PC-3 (cell line): ENCODE results near the gene ZMIZ2. TPM values are rescaled to one million over a fixed set of nuclear protein-coding genes. Genes with fewer than 3 reads are reported as not detected.
"Not testable (repeated sequence)": the region's sequence is repeated elsewhere in the genome, so short reads cannot be mapped to it uniquely, and the experiment has no call there.

Experiments
- ATAC-seq: fragments of 200-7000 bp; cut with Tn5 transposase; 2 replicates; pipeline ENCODE4 v1.9.1; 2020; ENCODE audit warnings: mild to moderate bottlenecking, moderate library complexity
- BruUV-seq: library from RNA; stranded (reverse); fragments of 400-500 nt; replicated peaks from 2 replicates; lab custom pipeline; 2021; lab: Mats Ljungman, UMichigan
- CTCF ChIA-PET: fragments of 300-600 bp; sonication (Branson Sonifier 250); formaldehyde crosslinking; loops from one replicate; lab custom pipeline; 2022; ENCODE audit warnings: antibody characterized with exemption; lab: Charles Lee
- POLR2A ChIA-PET: fragments of 300-600 bp; sonication (Branson Sonifier 250); formaldehyde crosslinking; loops from one replicate; lab custom pipeline; 2022; ENCODE audit warnings: antibody characterized with exemption; ENCODE audit not compliant: unreplicated experiment; lab: Charles Lee
- DNase-seq: peaks from one replicate; pipeline ENCODE4 v3.0.0-alpha.2; 2015
- H2AFZ ChIP-seq: fragments of 300-600 bp; sonication (generic); 2 replicates; pipeline ENCODE4 v1.6.0; 2016; ENCODE audit warnings: antibody characterized with exemption, low read length
- H3F3A ChIP-seq: fragments of 300-600 bp; sonication (generic); one replicate; pipeline ENCODE4 v1.6.0; 2017; ENCODE audit warnings: antibody characterized with exemption, low read length, control low read depth, mild to moderate bottlenecking; ENCODE audit not compliant: unreplicated experiment
- H3K27ac ChIP-seq: fragments of 300-600 bp; sonication (generic); 2 replicates; pipeline ENCODE4 v1.5.1; 2016; ENCODE audit warnings: mild to moderate bottlenecking, low read length
- H3K27me3 ChIP-seq: fragments of 300-600 bp; sonication (generic); 2 replicates; pipeline ENCODE4 v1.6.1; 2016; ENCODE audit warnings: low read length, mixed read lengths
- H3K36me3 ChIP-seq: fragments of 300-600 bp; sonication (generic); 2 replicates; pipeline ENCODE4 v1.6.1; 2016; ENCODE audit warnings: low read depth, mixed run types, low read length, mixed read lengths
- H3K4me1 ChIP-seq: fragments of 300-600 bp; sonication (generic); 2 replicates; pipeline ENCODE4 v1.5.1; 2016; ENCODE audit warnings: low read length; ENCODE audit not compliant: insufficient read depth
- H3K4me2 ChIP-seq: fragments of 300-600 bp; sonication (generic); 2 replicates; pipeline ENCODE4 v1.6.0; 2016; ENCODE audit warnings: low read length
- H3K4me3 ChIP-seq: fragments of 300-600 bp; sonication (generic); 2 replicates; pipeline ENCODE4 v1.5.1; 2016; ENCODE audit warnings: mild to moderate bottlenecking, low read length, mixed read lengths
- H3K79me2 ChIP-seq: fragments of 300-600 bp; sonication (generic); 2 replicates; pipeline ENCODE4 v1.6.1; 2017; ENCODE audit warnings: low read length, mixed read lengths
- H3K9ac ChIP-seq: fragments of 300-600 bp; sonication (generic); 2 replicates; pipeline ENCODE4 v1.6.0; 2016; ENCODE audit warnings: mild to moderate bottlenecking, low read length
- H3K9me2 ChIP-seq: fragments of 300-600 bp; sonication (generic); replicated peaks from 2 replicates; pipeline ENCODE4 v1.6.1; 2016; ENCODE audit warnings: mixed run types, low read length, mixed read lengths
- H3K9me3 ChIP-seq: fragments of 300-600 bp; sonication (generic); 2 replicates; pipeline ENCODE4 v1.6.1; 2016; ENCODE audit warnings: low read length, mixed read lengths
- H4K20me1 ChIP-seq: fragments of 300-600 bp; sonication (generic); 2 replicates; pipeline ENCODE4 v1.6.1; 2016; ENCODE audit warnings: low read length, mixed read lengths
- EZH2 ChIP-seq: fragments of 300-600 bp; sonication (generic); IDR thresholded peaks from one replicate; pipeline ENCODE4 v1.6.1; 2017; ENCODE audit warnings: antibody characterized with exemption, mild to moderate bottlenecking, low read length; ENCODE audit not compliant: unreplicated experiment
- EZH2phosphoT487 ChIP-seq: fragments of 300-600 bp; sonication (generic); IDR thresholded peaks from 2 replicates; pipeline ENCODE4 v1.6.1; 2018; ENCODE audit warnings: mild to moderate bottlenecking, antibody characterized with exemption, low read length, borderline replicate concordance
- intact Hi-C: fragments of 100-400 bp; cut with micrococcal nuclease; formaldehyde crosslinking; loops from 2 replicates; pipeline ENCODE4 v1.9.0; 2023
- total RNA-seq: library from RNA; depleted of rRNA; stranded (reverse); fragments of >200 nt; gene quantifications from 2 replicates; pipeline ENCODE4 v1.2.3, GENCODE V29; 2014
- TF ChIP-seq, protein P1 (sequence below): fragments of 300-600 bp; sonication (generic); conservative IDR thresholded peaks from 2 replicates; pipeline ENCODE4 v1.5.1; 2017; ENCODE audit warnings: antibody characterized with exemption, low read depth, mild to moderate bottlenecking, low read length

Gene ZMIZ2
- total RNA-seq, 1 experiment from 2014 or later, result 18.3 TPM

GRCh38 chr7:44783407-44783806 is 34.8 kb downstream of the ZMIZ2 start:
- H3K27ac ChIP-seq, result no peak overlapping the region
- H3K27me3 ChIP-seq, result no peaks in the 10 kb centered on the region
- CTCF ChIA-PET, result no interaction called here
- no peak for DNase-seq
- no peak overlapping the region for H3K9ac ChIP-seq
- H3K4me1 ChIP-seq, result no peaks in the 10 kb centered on the region
- H3K79me2 ChIP-seq, result no peaks in the 10 kb centered on the region
- ATAC-seq, result no peak
- TF ChIP-seq EZH2phosphoT487, result no peak
- TF ChIP-seq, protein P1, sequence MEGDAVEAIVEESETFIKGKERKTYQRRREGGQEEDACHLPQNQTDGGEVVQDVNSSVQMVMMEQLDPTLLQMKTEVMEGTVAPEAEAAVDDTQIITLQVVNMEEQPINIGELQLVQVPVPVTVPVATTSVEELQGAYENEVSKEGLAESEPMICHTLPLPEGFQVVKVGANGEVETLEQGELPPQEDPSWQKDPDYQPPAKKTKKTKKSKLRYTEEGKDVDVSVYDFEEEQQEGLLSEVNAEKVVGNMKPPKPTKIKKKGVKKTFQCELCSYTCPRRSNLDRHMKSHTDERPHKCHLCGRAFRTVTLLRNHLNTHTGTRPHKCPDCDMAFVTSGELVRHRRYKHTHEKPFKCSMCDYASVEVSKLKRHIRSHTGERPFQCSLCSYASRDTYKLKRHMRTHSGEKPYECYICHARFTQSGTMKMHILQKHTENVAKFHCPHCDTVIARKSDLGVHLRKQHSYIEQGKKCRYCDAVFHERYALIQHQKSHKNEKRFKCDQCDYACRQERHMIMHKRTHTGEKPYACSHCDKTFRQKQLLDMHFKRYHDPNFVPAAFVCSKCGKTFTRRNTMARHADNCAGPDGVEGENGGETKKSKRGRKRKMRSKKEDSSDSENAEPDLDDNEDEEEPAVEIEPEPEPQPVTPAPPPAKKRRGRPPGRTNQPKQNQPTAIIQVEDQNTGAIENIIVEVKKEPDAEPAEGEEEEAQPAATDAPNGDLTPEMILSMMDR, result no peak
- no peak for TF ChIP-seq EZH2
- intact Hi-C loops, result no loop called here
- BruUV-seq, result no TSS peak
- POLR2A ChIA-PET, result no interaction called here
- H3K9me2 ChIP-seq, result no peaks in the 10 kb centered on the region
- H3K36me3 ChIP-seq, result no peaks in the 10 kb centered on the region
- H4K20me1 ChIP-seq, result no peaks in the 10 kb centered on the region
- no peak overlapping the region for H3K4me3 ChIP-seq
- H3K4me2 ChIP-seq, result no peak overlapping the region
- H3F3A ChIP-seq, result no peaks in the 10 kb centered on the region
- no peak overlapping the region for H2AFZ ChIP-seq
- no peaks in the 10 kb centered on the region for H3K9me3 ChIP-seq

- no TSS peak for BruUV-seq
- ChIA-PET POLR2A (no interaction called here), CTCF (no interaction called here)
- Histone ChIP-seq H4K20me1 (no peaks in the 10 kb centered on the region), H3K27ac (no peak overlapping the region), H3K4me3 (no peak overlapping the region), H3K9ac (no peak overlapping the region), H3F3A (no peaks in the 10 kb centered on the region), H3K9me2 (no peaks in the 10 kb centered on the region), H3K36me3 (no peaks in the 10 kb centered on the region), H3K4me1 (no peaks in the 10 kb centered on the region), H3K27me3 (no peaks in the 10 kb centered on the region), H3K79me2 (no peaks in the 10 kb centered on the region), H3K4me2 (no peak overlapping the region), H2AFZ (no peak overlapping the region), H3K9me3 (no peaks in the 10 kb centered on the region)
- DNase-seq, result no peak
- TF ChIP-seq, protein P1, result no peak
- TF ChIP-seq EZH2phosphoT487, result no peak
- no peak for TF ChIP-seq EZH2
- intact Hi-C loops, result no loop called here
- ATAC-seq, result no peak
Measured at GRCh38 chr7:44784364-44784763, 35.7 kb downstream of the ZMIZ2 start.

- H3K36me3 ChIP-seq, H2AFZ ChIP-seq, H3K4me1 ChIP-seq, H3K4me2 ChIP-seq, CTCF ChIA-PET, H3K27me3 ChIP-seq, H4K20me1 ChIP-seq, H3K9me2 ChIP-seq, DNase-seq, BruUV-seq, H3K27ac ChIP-seq, POLR2A ChIA-PET, H3K9me3 ChIP-seq, H3K4me3 ChIP-seq, H3F3A ChIP-seq, intact Hi-C loops, H3K79me2 ChIP-seq, H3K9ac ChIP-seq, ATAC-seq: not testable (repeated sequence)
Measured at GRCh38 chr7:44785218-44785617, 36.6 kb downstream of the ZMIZ2 start.
